GM12878 (cell line): ENCODE results near the gene CYP26B1.

Experiments used
- ATF3 ChIP-seq: IDR thresholded peaks from 2 replicates; pipeline ENCODE4 v1.6.1; 2011; ENCODE audit warnings: low read depth, mild to moderate bottlenecking, low read length, moderate library complexity, borderline replicate concordance; ENCODE audit errors: extremely low read depth
- CTCF ChIP-seq, 3 experiments: IDR thresholded peaks in 2 of 3; conservative IDR thresholded peaks in 1 of 3; 2 replicates each; pipeline ENCODE4 v1.5.1; 2011; ENCODE audit warnings: low read depth in 3 of 3, low read length in 3 of 3, mild to moderate bottlenecking in 3 of 3, control low read depth in 2 of 3, moderate library complexity in 2 of 3, inconsistent platforms in 1 of 3, mixed read lengths in 1 of 3; ENCODE audit not compliant: control insufficient read depth in 2 of 3, insufficient read depth in 1 of 3; ENCODE audit errors: extremely low read depth in 1 of 3
- EP300 ChIP-seq, 2 experiments: fragments of 150-350 bp in 1 of 2; IDR thresholded peaks; 2 replicates each; pipeline ENCODE4 v1.6.1; 2011 to 2012; ENCODE audit warnings: low read depth in 2 of 2, low read length in 2 of 2, borderline replicate concordance in 1 of 2, improper control_type of control experiment in 1 of 2, inconsistent platforms in 1 of 2; ENCODE audit not compliant: control insufficient read depth in 1 of 2
- MXI1 ChIP-seq: fragments of 150-350 bp; IDR thresholded peaks from 2 replicates; pipeline ENCODE4 v1.6.1; 2011; ENCODE audit warnings: low read depth, mild to moderate bottlenecking, inconsistent platforms, low read length, improper control_type of control experiment
- RAD21 ChIP-seq: IDR thresholded peaks from 2 replicates; pipeline ENCODE4 v1.6.1; 2011; ENCODE audit warnings: mild to moderate bottlenecking, low read depth, low read length, moderate library complexity; ENCODE audit not compliant: insufficient read depth
- SMC3 ChIP-seq: IDR thresholded peaks from 2 replicates; pipeline ENCODE4 v1.6.1; 2011; ENCODE audit warnings: low read length, improper control_type of control experiment, borderline replicate concordance

GRCh38 chr2:72138921-72139381 is 8.7 kb downstream of the CYP26B1 start:
- TF ChIP-seq CTCF (IDR thresholded peaks at IDR 0.05 in 2 of 3, conservative IDR thresholded peaks at IDR 0.05 in 1 of 3; ENCODE audit: control insufficient read depth in 2 of 3, extremely low read depth in 1 of 3, insufficient read depth in 1 of 3, low read depth in 3 of 3, low read length in 3 of 3) = no peak
- TF ChIP-seq SMC3 = no peak
- TF ChIP-seq EP300 (IDR thresholded peaks at IDR 0.05; ENCODE audit: borderline replicate concordance in 1 of 2, control insufficient read depth in 1 of 2, low read depth in 2 of 2, low read length in 2 of 2) = no peak
- no peak for TF ChIP-seq ATF3
- TF ChIP-seq RAD21 = no peak
- TF ChIP-seq MXI1 = no peak
